ENCODE measurements around the gene IL18R1.

GRCh38 chr2:102337012-102337411 is 18.6 kb upstream of the IL18R1 start:
- no peak for TF ChIP-seq EZH2 (IDR thresholded peaks at IDR 0.05)
- TF ChIP-seq POLR2AphosphoS5 (IDR thresholded peaks at IDR 0.05; ENCODE audit: borderline replicate concordance, low read depth, low read length) = no peak
